Left ventricle myocardium superior (tissue), 1 donor: ENCODE data around the gene SAXO1. TPM values are rescaled to one million over a fixed set of nuclear protein-coding genes. Genes with fewer than 3 reads are reported as not detected.

Experiments
- ATAC-seq: fragments of 200-7000 bp; cut with Tn5 transposase; one replicate; pipeline ENCODE4 v1.9.1; 2020; ENCODE audit warnings: mild to moderate bottlenecking, moderate library complexity
- DNase-seq: peaks from one replicate; pipeline ENCODE4 v3.0.0-alpha.2; 2020
- intact Hi-C: fragments of 100-400 bp; cut with micrococcal nuclease; formaldehyde crosslinking; loops from one replicate; pipeline ENCODE4 v1.11.0; 2022
- total RNA-seq: library from RNA; stranded (reverse); fragmentation: NEBNext Ultra II Directional; extraction: Animal tissue kit (Norgen Biotek cat#: 25700); gene quantifications from one replicate; pipeline ENCODE4 v1.2.1, GENCODE V29; 2021
- donor health status: DM: no; HTN: yes; CAD: no; lungs with severe emphysema.

The SAXO1 gene
- total RNA-seq, 1 donor from 2014 or later: not detected

- DNase-seq (no peak), ATAC-seq (no peak)
- intact Hi-C loops: no loop called here
Measured at GRCh38 chr9:18896531-18897179, 136.4 kb downstream of the SAXO1 start.

GRCh38 chr9:18896004-18896403 lies 137.0 kb downstream of the SAXO1 start:
- intact Hi-C loops: no loop called here
- ATAC-seq (no peak), DNase-seq (no peak)

GRCh38 chr9:18893491-18893890 lies 139.5 kb downstream of the SAXO1 start:
- intact Hi-C loops: no loop called here
- no peak for DNase-seq
- ATAC-seq: no peak

- ATAC-seq (no peak), DNase-seq (no peak)
- intact Hi-C loops: no loop called here
Measured at GRCh38 chr9:18893046-18893445, 140.0 kb downstream of the SAXO1 start.

- no peak for ATAC-seq
Measured at GRCh38 chr9:18891946-18892670, 140.9 kb downstream of the SAXO1 start.

GRCh38 chr9:18890372-18890771 lies 142.6 kb downstream of the SAXO1 start:
- ATAC-seq: no peak
- intact Hi-C loops: no loop called here
- DNase-seq: no peak

More at GRCh38 chr9:18891946-18892670, 140.9 kb downstream of the SAXO1 start:
- intact Hi-C loops: no loop called here
- DNase-seq: no peak

GRCh38 chr9:18889550-18889949 lies 143.5 kb downstream of the SAXO1 start:
- DNase-seq (no peak), ATAC-seq (no peak)
- intact Hi-C loops: no loop called here

GRCh38 chr9:18888290-18888689 lies 144.7 kb downstream of the SAXO1 start:
- intact Hi-C loops: no loop called here
- ATAC-seq (peak; percentile 88), DNase-seq (peak; percentile 36)

GRCh38 chr9:18887546-18887945 lies 145.5 kb downstream of the SAXO1 start:
- no peak for DNase-seq
- no peak for ATAC-seq
- intact Hi-C loops: no loop called here

- DNase-seq (no peak), ATAC-seq (no peak)
- intact Hi-C loops: no loop called here
Measured at GRCh38 chr9:18881758-18882157, 151.3 kb downstream of the SAXO1 start.

- ATAC-seq: no peak
- DNase-seq: no peak
- intact Hi-C loops: no loop called here
Measured at GRCh38 chr9:18877984-18878383, 155.0 kb downstream of the SAXO1 start.

Other genes with a start within 250 kb of the SAXO1 start
- gene RRAGA, start 16.2 kb upstream of the SAXO1 start, total RNA-seq: 70.7 TPM
- gene HAUS6, start 69.7 kb upstream of the SAXO1 start, total RNA-seq: 5.6 TPM
- 45.1 TPM for gene PLIN2, start 94.3 kb upstream of the SAXO1 start, total RNA-seq
- 22.8 TPM for gene DENND4C, start 197.5 kb upstream of the SAXO1 start, total RNA-seq